Hepatocyte (in vitro differentiated cells): ENCODE results near the gene TENT5C. TPM values are rescaled to one million over a fixed set of nuclear protein-coding genes. Genes with fewer than 3 reads are reported as not detected.

Source experiments
- DNase-seq: peaks from one replicate; pipeline ENCODE4 v3.0.0-alpha.2; 2016; ENCODE audit warnings: low spot score
- H2AFZ ChIP-seq: fragments of 200-600 bp; sonication (generic); 2 replicates; pipeline ENCODE4 v1.6.0; 2016; ENCODE audit warnings: antibody characterized with exemption, mild to moderate bottlenecking
- H3K27ac ChIP-seq: fragments of 200-600 bp; sonication (generic); 2 replicates; pipeline ENCODE4 v1.5.1; 2016; ENCODE audit warnings: mild to moderate bottlenecking
- H3K27me3 ChIP-seq: fragments of 200-600 bp; sonication (generic); 2 replicates; pipeline ENCODE4 v1.6.1; 2016
- H3K36me3 ChIP-seq: fragments of 200-600 bp; sonication (generic); replicated peaks from 2 replicates; pipeline ENCODE4 v1.5.1; 2016; ENCODE audit warnings: low read depth; ENCODE audit not compliant: insufficient read depth
- H3K4me1 ChIP-seq: fragments of 200-600 bp; sonication (generic); 2 replicates; pipeline ENCODE4 v1.5.1; 2016; ENCODE audit warnings: mild to moderate bottlenecking, moderate library complexity; ENCODE audit not compliant: insufficient read depth
- H3K4me2 ChIP-seq: fragments of 200-600 bp; sonication (generic); 2 replicates; pipeline ENCODE4 v1.6.0; 2016
- H3K4me3 ChIP-seq: fragments of 200-600 bp; sonication (generic); 2 replicates; pipeline ENCODE4 v1.5.1; 2016; ENCODE audit warnings: mild to moderate bottlenecking
- H3K79me2 ChIP-seq: fragments of 200-600 bp; sonication (generic); 2 replicates; pipeline ENCODE4 v1.6.0; 2017; ENCODE audit warnings: mild to moderate bottlenecking
- H3K9me2 ChIP-seq: fragments of 200-600 bp; sonication (generic); replicated peaks from 2 replicates; pipeline ENCODE4 v1.6.0; 2017; ENCODE audit warnings: mild to moderate bottlenecking; ENCODE audit not compliant: insufficient read depth
- H3K9me3 ChIP-seq: fragments of 200-600 bp; sonication (generic); 2 replicates; pipeline ENCODE4 v1.5.1; 2016; ENCODE audit warnings: low read depth, mild to moderate bottlenecking
- H4K20me1 ChIP-seq: fragments of 200-600 bp; sonication (generic); 2 replicates; pipeline ENCODE4 v1.6.0; 2016; ENCODE audit warnings: mild to moderate bottlenecking; ENCODE audit not compliant: insufficient read depth, poor library complexity, severe bottlenecking
- CTCF ChIP-seq: fragments of 200-600 bp; sonication (generic); IDR thresholded peaks from 2 replicates; pipeline ENCODE4 v1.5.1; 2016; ENCODE audit warnings: antibody characterized with exemption, mild to moderate bottlenecking; ENCODE audit not compliant: poor library complexity
- EZH2 ChIP-seq: fragments of 200-600 bp; sonication (generic); IDR thresholded peaks from 2 replicates; pipeline ENCODE4 v1.6.1; 2016; ENCODE audit warnings: antibody characterized with exemption, mild to moderate bottlenecking, borderline replicate concordance
- EZH2phosphoT487 ChIP-seq: fragments of 200-600 bp; sonication (generic); IDR thresholded peaks from one replicate; pipeline ENCODE4 v1.6.1; 2018; ENCODE audit warnings: antibody characterized with exemption, mild to moderate bottlenecking, low read depth, moderate library complexity; ENCODE audit not compliant: unreplicated experiment, severe bottlenecking
- WGBS: methylation state at CpG from one replicate; pipeline ENCODE4 v1.1.6; 2016; ENCODE audit warnings: low lambda C conversion rate; ENCODE audit errors: missing lambda C conversion rate; 5-methylcytosine and 5-hydroxymethylcytosine counted together
- polyA plus RNA-seq: library from polyadenylated mRNA; unstranded; fragments of >200 nt; fragmentation: Nextera tagmentation; extraction: Ambion mirVana; gene quantifications from 2 replicates; pipeline ENCODE4 v1.2.1, GENCODE V29; 2016
- total RNA-seq: library from RNA; depleted of rRNA; stranded (reverse); fragments of >200 nt; gene quantifications from 2 replicates; pipeline ENCODE4 v1.2.3, GENCODE V29; 2014

Gene TENT5C
- total and polyA plus RNA-seq, 2 experiments from 2014 or later, result 2.5 to 4.1 TPM

DNA sequence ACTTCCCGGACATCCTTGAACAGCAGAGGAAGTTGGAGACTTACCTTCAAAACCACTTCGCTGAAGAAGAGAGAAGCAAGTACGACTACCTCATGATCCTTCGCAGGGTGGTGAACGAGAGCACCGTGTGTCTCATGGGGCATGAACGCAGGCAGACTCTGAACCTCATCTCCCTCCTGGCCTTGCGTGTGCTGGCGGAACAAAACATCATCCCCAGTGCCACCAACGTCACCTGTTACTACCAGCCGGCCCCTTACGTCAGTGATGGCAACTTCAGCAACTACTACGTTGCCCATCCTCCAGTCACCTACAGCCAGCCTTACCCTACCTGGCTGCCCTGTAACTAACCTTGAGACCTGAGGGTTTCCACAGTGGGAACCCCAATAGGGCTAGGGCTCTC, 17.9 kb downstream of the TENT5C start:
- H3K4me1 ChIP-seq, result no peaks in the 10 kb centered on the region
- DNase-seq, result no peak
- no peak overlapping the region for H3K4me2 ChIP-seq
- no peaks in the 10 kb centered on the region for H3K36me3 ChIP-seq
- no peak overlapping the region for H3K4me3 ChIP-seq
- H4K20me1 ChIP-seq, result no peaks in the 10 kb centered on the region
- no peaks in the 10 kb centered on the region for H3K9me3 ChIP-seq
- H2AFZ ChIP-seq, result no peak overlapping the region
- no peaks in the 10 kb centered on the region for H3K27me3 ChIP-seq
- H3K27ac ChIP-seq, result no peak overlapping the region
- WGBS, result 96% methylated on average over 13 of the region's 13 CpGs
- no peaks in the 10 kb centered on the region for H3K9me2 ChIP-seq
- H3K79me2 ChIP-seq, result peaks cover 32% of the 10 kb centered on the region
- TF ChIP-seq EZH2phosphoT487 (no peak), EZH2 (no peak), CTCF (no peak)

GRCh38 chr1:117627546-117628130, 21.8 kb downstream of the TENT5C start:
- no peaks in the 10 kb centered on the region for H4K20me1 ChIP-seq
- no peak for TF ChIP-seq EZH2phosphoT487
- 83% methylated on average over 6 of the region's 6 CpGs for WGBS
- peaks cover 12% of the 10 kb centered on the region for H3K4me1 ChIP-seq
- H3K79me2 ChIP-seq, result peaks cover 3% of the 10 kb centered on the region
- H3K36me3 ChIP-seq, result no peaks in the 10 kb centered on the region
- no peak for DNase-seq
- no peak overlapping the region for H2AFZ ChIP-seq
- no peak overlapping the region for H3K4me2 ChIP-seq
- H3K4me3 ChIP-seq, result no peak overlapping the region
- H3K9me2 ChIP-seq, result no peaks in the 10 kb centered on the region
- H3K27me3 ChIP-seq, result no peaks in the 10 kb centered on the region
- H3K9me3 ChIP-seq, result no peaks in the 10 kb centered on the region
- no peak overlapping the region for H3K27ac ChIP-seq

- Histone ChIP-seq H3K9me3 (no peaks in the 10 kb centered on the region), H3K4me2 (no peak overlapping the region), H3K4me3 (no peak overlapping the region), H4K20me1 (no peaks in the 10 kb centered on the region), H3K79me2 (peaks cover 3% of the 10 kb centered on the region), H3K27me3 (no peaks in the 10 kb centered on the region), H3K36me3 (no peaks in the 10 kb centered on the region), H3K9me2 (no peaks in the 10 kb centered on the region), H2AFZ (no peak overlapping the region), H3K27ac (no peak overlapping the region), H3K4me1 (peaks cover 17% of the 10 kb centered on the region)
- TF ChIP-seq EZH2phosphoT487 (no peak), CTCF (no peak), EZH2 (no peak)
- no peak for DNase-seq
- 94% methylated on average over 3 of the region's 3 CpGs for WGBS
These were observed 22.5 kb downstream of the TENT5C start for GRCh38 chr1:117628343-117628742.

GRCh38 chr1:117629625-117630422, 24.0 kb downstream of the TENT5C start:
- DNase-seq, result no peak
- TF ChIP-seq CTCF (no peak), EZH2phosphoT487 (no peak), EZH2 (no peak)
- WGBS, result 84% methylated on average over 10 of the region's 10 CpGs
- no peaks in the 10 kb centered on the region for H3K36me3 ChIP-seq
- no peaks in the 10 kb centered on the region for H3K9me3 ChIP-seq
- no peak overlapping the region for H3K4me3 ChIP-seq
- H2AFZ ChIP-seq, result no peak overlapping the region
- H3K79me2 ChIP-seq, result no peaks in the 10 kb centered on the region
- H3K27me3 ChIP-seq, result no peaks in the 10 kb centered on the region
- H4K20me1 ChIP-seq, result no peaks in the 10 kb centered on the region
- H3K4me1 ChIP-seq, result peaks cover 17% of the 10 kb centered on the region
- no peak overlapping the region for H3K4me2 ChIP-seq
- H3K27ac ChIP-seq, result no peak overlapping the region
- no peaks in the 10 kb centered on the region for H3K9me2 ChIP-seq
